SJSA1 (cell line): ENCODE results near the gene THAP11. TPM values are rescaled to one million over a fixed set of nuclear protein-coding genes. Genes with fewer than 3 reads are reported as not detected.

Source experiments
- DNase-seq, 2 experiments: peaks; one replicate each; pipeline ENCODE4 v3.0.0-alpha.2; 2015 to 2020; ENCODE audit warnings: low spot score in 2 of 2, low read depth in 1 of 2
- H3K27ac ChIP-seq: fragments of 250-450 bp; sonication (Bioruptor Pico); 2 replicates; pipeline ENCODE4 v1.5.1; 2020; ENCODE audit warnings: mild to moderate bottlenecking, moderate library complexity
- H3K27me3 ChIP-seq: fragments of 250-450 bp; sonication (Bioruptor Pico); replicated peaks from 2 replicates; pipeline ENCODE4 v1.5.1; 2020; ENCODE audit warnings: mild to moderate bottlenecking, moderate library complexity
- H3K36me3 ChIP-seq: fragments of 250-450 bp; sonication (Bioruptor Pico); 2 replicates; pipeline ENCODE4 v1.5.1; 2020; ENCODE audit warnings: mild to moderate bottlenecking
- H3K4me1 ChIP-seq: fragments of 250-450 bp; sonication (Bioruptor Pico); replicated peaks from 2 replicates; pipeline ENCODE4 v1.6.1; 2021; ENCODE audit warnings: mild to moderate bottlenecking
- H3K4me3 ChIP-seq: fragments of 250-450 bp; sonication (Bioruptor Pico); 2 replicates; pipeline ENCODE4 v1.5.1; 2020; ENCODE audit warnings: mild to moderate bottlenecking
- H3K9me3 ChIP-seq: fragments of 250-450 bp; sonication (Bioruptor Pico); replicated peaks from 2 replicates; pipeline ENCODE4 v1.5.1; 2020; ENCODE audit warnings: mild to moderate bottlenecking
- total RNA-seq: library from RNA; depleted of rRNA; stranded (reverse); fragments of >200 nt; shearing (Covaris generic); gene quantifications from 2 replicates; pipeline ENCODE4 v1.2.3, GENCODE V29; 2014; rRNA removed

Gene THAP11
- total RNA-seq, 1 experiment from 2014 or later = 45.2 TPM

DNA sequence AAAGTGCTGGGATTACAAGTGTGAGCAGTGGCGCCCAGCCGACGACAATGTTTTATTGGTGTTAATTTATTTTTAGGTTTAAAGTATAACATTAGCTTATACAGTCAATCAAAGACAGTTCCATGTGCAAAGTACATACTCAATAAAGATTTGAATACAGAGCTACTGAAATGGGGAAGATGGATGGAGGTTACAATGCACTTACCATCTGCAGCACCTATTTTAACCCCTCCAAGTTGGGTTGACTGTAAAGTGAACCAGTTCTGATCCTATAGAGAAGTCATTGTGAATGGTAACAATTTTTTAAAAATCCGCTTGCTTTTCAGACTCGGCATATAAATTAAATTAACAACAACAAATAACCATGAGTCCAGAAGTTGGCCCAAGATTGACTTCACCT, 50.3 kb downstream of the THAP11 start:
- Histone ChIP-seq H3K36me3 (peaks cover 15% of the 10 kb centered on the region), H3K4me1 (peaks cover 18% of the 10 kb centered on the region), H3K4me3 (peak overlapping the region; percentile 100), H3K27ac (peak overlapping the region; percentile 10; the same call in 1 of the 2 replicates), H3K9me3 (peaks cover 5% of the 10 kb centered on the region; the same call in 1 of the 2 replicates), H3K27me3 (no peaks in the 10 kb centered on the region)
- DNase-seq = no peak

DNA sequence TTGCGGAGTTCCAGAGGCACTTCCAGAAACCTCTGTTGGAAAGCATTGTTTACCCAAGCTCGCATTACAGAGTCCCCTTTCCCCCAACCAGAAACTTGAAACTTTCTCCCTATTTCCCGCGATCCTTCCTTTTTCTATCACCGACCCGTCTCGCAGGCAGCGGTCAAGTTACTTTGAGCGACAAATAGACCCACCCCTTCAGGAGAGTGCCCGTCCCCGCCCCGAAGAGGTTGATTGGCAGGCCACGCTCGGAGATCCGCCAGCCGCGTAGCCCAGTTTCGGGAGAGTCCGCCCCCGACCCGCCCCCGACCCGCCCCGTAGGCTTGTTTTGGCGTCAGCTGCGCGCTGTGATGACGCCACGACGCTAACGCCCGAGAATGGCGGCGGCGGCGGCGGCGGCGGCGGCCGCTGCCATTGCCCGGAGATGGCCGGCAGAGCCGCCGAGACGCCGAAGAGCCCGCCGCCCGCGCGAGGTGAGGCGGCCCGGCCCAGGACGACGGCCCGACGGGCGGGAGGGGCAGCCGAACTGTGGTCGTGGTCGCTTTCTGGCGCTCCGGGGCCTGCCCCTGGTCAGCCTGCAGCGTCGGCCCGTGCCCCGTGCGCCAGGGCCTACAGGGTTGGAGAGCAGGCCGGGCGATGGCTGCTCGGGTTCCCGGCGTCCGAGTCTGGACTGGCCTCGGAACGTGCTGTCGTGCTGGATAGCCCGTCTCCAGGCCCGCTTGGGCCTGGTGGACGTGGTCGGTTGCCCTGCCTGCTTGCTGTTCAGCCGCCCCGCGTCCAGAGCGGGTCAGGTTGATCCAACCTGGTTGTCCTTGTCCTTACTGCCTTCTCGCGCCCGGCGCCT, 51.0 kb downstream of the THAP11 start, which contains the start of gene PSKH1:
Gene PSKH1 (plus strand): TSS at position 356 of the 844 bp plus-strand sequence. CDS start 15,496 bp downstream, outside the sequence.
- H3K9me3 ChIP-seq = peaks cover 5% of the 10 kb centered on the region; the same call in 1 of the 2 replicates
- H3K27me3 ChIP-seq = no peaks in the 10 kb centered on the region
- H3K36me3 ChIP-seq = peaks cover 15% of the 10 kb centered on the region
- peaks cover 18% of the 10 kb centered on the region for H3K4me1 ChIP-seq
- H3K4me3 ChIP-seq = peak within 1 kb of the TSS; percentile 100
- DNase-seq = peak; percentile 88 to 97
- peak within 1 kb of the TSS; percentile 91 for H3K27ac ChIP-seq

Other genes starting within 250 kb of the THAP11 start
- 5.2 and 7.6 TPM in 2 replicates for gene CARMIL2, start 197.2 kb upstream of the THAP11 start, total RNA-seq
- gene ACD, start 182.1 kb upstream of the THAP11 start, total RNA-seq = 22.6 and 33.0 TPM in 2 replicates
- 0.26 TPM in 1 of 2 replicates, not detected in the other for gene PARD6A, start 181.4 kb upstream of the THAP11 start, total RNA-seq
- 5.1 TPM in 2 replicates for gene ENKD1, start 175.6 kb upstream of the THAP11 start, total RNA-seq
- 0.32 TPM in 1 of 2 replicates, not detected in the other for gene C16orf86, start 175.5 kb upstream of the THAP11 start, total RNA-seq
- 13.5 and 19.7 TPM in 2 replicates for gene GFOD2, start 123.0 kb upstream of the THAP11 start, total RNA-seq
- 3.5 and 3.9 TPM in 2 replicates for gene RANBP10, start 35.8 kb upstream of the THAP11 start, total RNA-seq
- 0.03 and 1.00 TPM in 2 replicates for gene TSNAXIP1, start 35.4 kb upstream of the THAP11 start, total RNA-seq
- gene NUTF2, start 4.6 kb downstream of the THAP11 start, total RNA-seq = 39.3 and 101 TPM in 2 replicates
- gene CENPT, start 5.4 kb downstream of the THAP11 start, total RNA-seq = 22.4 and 31.9 TPM in 2 replicates
- gene EDC4, start 30.7 kb downstream of the THAP11 start, total RNA-seq = 52.2 and 76.1 TPM in 2 replicates
- gene NRN1L, start 42.6 kb downstream of the THAP11 start, total RNA-seq = not detected in 2 replicates
- 6.4 and 10.6 TPM in 2 replicates for gene PSKH1, start 50.9 kb downstream of the THAP11 start, total RNA-seq
- 0.09 and 0.29 TPM in 2 replicates for gene CTRL, start 89.5 kb downstream of the THAP11 start, total RNA-seq
- 50.1 and 147 TPM in 2 replicates for gene PSMB10, start 94.5 kb downstream of the THAP11 start, total RNA-seq
- 5.5 and 7.2 TPM in 2 replicates for gene LCAT, start 101.8 kb downstream of the THAP11 start, total RNA-seq
- 62.9 and 87.8 TPM in 2 replicates for gene SLC12A4, start 126.3 kb downstream of the THAP11 start, total RNA-seq
- not detected in 2 replicates for gene DPEP3, start 138.2 kb downstream of the THAP11 start, total RNA-seq
- 0.18 TPM in 1 of 2 replicates, not detected in the other for gene DPEP2, start 157.2 kb downstream of the THAP11 start, total RNA-seq
- gene DPEP2NB, start 173.6 kb downstream of the THAP11 start, total RNA-seq = not detected in 2 replicates
- 13.1 and 13.2 TPM in 2 replicates for gene DDX28, start 180.9 kb downstream of the THAP11 start, total RNA-seq
- 28.3 and 30.4 TPM in 2 replicates for gene DUS2, start 181.0 kb downstream of the THAP11 start, total RNA-seq
- 19.8 and 33.8 TPM in 2 replicates for gene NFATC3, start 243.1 kb downstream of the THAP11 start, total RNA-seq